ENCODE data around the gene C7orf57.

- no peak for TF ChIP-seq CTCF (IDR thresholded peaks at IDR 0.05; ENCODE audit: low read length)
- no peak for TF ChIP-seq EZH2 (IDR thresholded peaks at IDR 0.05; ENCODE audit: borderline replicate concordance, low read length)
These were observed 4.2 kb upstream of the C7orf57 start for GRCh38 chr7:48031111-48031510.
